Liver (tissue), 9 donors: Measurements from ENCODE around the gene ELL3. TPM values are rescaled to one million over a fixed set of nuclear protein-coding genes. Genes with fewer than 3 reads are reported as not detected.

Source experiments
- DNase-seq: peaks from one replicate; pipeline ENCODE4 v3.0.0-alpha.2; 2017; ENCODE audit warnings: low spot score
- H3K27ac ChIP-seq, 2 donors: one replicate each; pipeline ENCODE4 v1.7.0; 2013; ENCODE audit warnings: inconsistent platforms in 2 of 2, low read length in 2 of 2, control low read depth in 1 of 2, low read depth in 1 of 2, mild to moderate bottlenecking in 1 of 2
- H3K27me3 ChIP-seq, 4 donors: one replicate each; pipeline versions ENCODE4 v1.6.1 to v1.7.0; 2013; ENCODE audit warnings: low read length in 3 of 4, inconsistent platforms in 1 of 4, mild to moderate bottlenecking in 1 of 4, moderate library complexity in 1 of 4; ENCODE audit not compliant: control insufficient read depth in 4 of 4, insufficient read depth in 4 of 4
- H3K36me3 ChIP-seq, 4 donors: one replicate each; pipeline versions ENCODE4 v1.6.1 to v1.7.0; 2013; ENCODE audit warnings: low read length in 3 of 4, mild to moderate bottlenecking in 3 of 4, low read depth in 1 of 4, moderate library complexity in 1 of 4; ENCODE audit not compliant: control insufficient read depth in 4 of 4, insufficient read depth in 3 of 4
- H3K4me1 ChIP-seq, 4 donors: one replicate each; pipeline versions ENCODE4 v1.6.1 to v1.7.0; 2013; ENCODE audit warnings: low read length in 3 of 4, mild to moderate bottlenecking in 3 of 4, moderate library complexity in 1 of 4; ENCODE audit not compliant: control insufficient read depth in 4 of 4, insufficient read depth in 4 of 4
- H3K4me3 ChIP-seq, 3 donors: one replicate each; pipeline versions ENCODE4 v1.6.1 to v1.7.0; 2013; ENCODE audit warnings: low read length in 3 of 3, control low read depth in 1 of 3, low read depth in 1 of 3, mild to moderate bottlenecking in 1 of 3
- H3K9ac ChIP-seq, 2 donors: one replicate each; pipeline ENCODE4 v1.7.0; 2013; ENCODE audit warnings: low read length in 2 of 2, mild to moderate bottlenecking in 2 of 2, moderate library complexity in 2 of 2, control low read depth in 1 of 2, low read depth in 1 of 2
- H3K9me3 ChIP-seq, 4 donors: one replicate each; pipeline versions ENCODE4 v1.6.1 to v1.7.0; 2013; ENCODE audit warnings: low read length in 3 of 4; ENCODE audit not compliant: control insufficient read depth in 4 of 4
- EGR1 ChIP-seq, 2 donors: IDR thresholded peaks; 2 replicates each; pipeline ENCODE4 v1.6.1; 2016 to 2018; ENCODE audit warnings: antibody characterized with exemption in 2 of 2, low read depth in 2 of 2
- FOXA1 ChIP-seq: IDR thresholded peaks from 2 replicates; pipeline ENCODE4 v1.6.1; 2016; ENCODE audit warnings: antibody characterized with exemption
- FOXA2 ChIP-seq: IDR thresholded peaks from 2 replicates; pipeline ENCODE4 v1.6.1; 2016; ENCODE audit warnings: antibody characterized with exemption
- GABPA ChIP-seq, 2 donors: IDR thresholded peaks in 1 of 2; conservative IDR thresholded peaks in 1 of 2; 2 replicates each; pipeline ENCODE4 v1.6.1; 2016; ENCODE audit warnings: antibody characterized with exemption in 2 of 2, mild to moderate bottlenecking in 1 of 2, moderate library complexity in 1 of 2
- HNF4G ChIP-seq: IDR thresholded peaks from 2 replicates; pipeline ENCODE4 v1.6.1; 2016; ENCODE audit warnings: antibody characterized with exemption
- JUND ChIP-seq, 2 donors: IDR thresholded peaks; 2 replicates each; pipeline ENCODE4 v1.6.1; 2016; ENCODE audit warnings: antibody characterized with exemption in 2 of 2
- NR2F2 ChIP-seq: IDR thresholded peaks from 2 replicates; pipeline ENCODE4 v1.6.1; 2016; ENCODE audit warnings: antibody characterized with exemption
- RAD21 ChIP-seq, 2 donors: IDR thresholded peaks; 2 replicates each; pipeline ENCODE4 v1.6.1; 2016; ENCODE audit warnings: antibody characterized with exemption in 2 of 2, mild to moderate bottlenecking in 2 of 2
- RXRA ChIP-seq, 2 donors: IDR thresholded peaks; 2 replicates each; pipeline ENCODE4 v1.6.1; 2017 to 2018; ENCODE audit warnings: antibody characterized with exemption in 2 of 2, mild to moderate bottlenecking in 1 of 2
- SP1 ChIP-seq: IDR thresholded peaks from 2 replicates; pipeline ENCODE4 v1.6.1; 2018; ENCODE audit warnings: antibody characterized with exemption, mild to moderate bottlenecking
- TAF1 ChIP-seq: conservative IDR thresholded peaks from 2 replicates; pipeline ENCODE4 v1.6.1; 2016; ENCODE audit warnings: antibody characterized with exemption, mild to moderate bottlenecking
- YY1 ChIP-seq: IDR thresholded peaks from 2 replicates; pipeline ENCODE4 v1.6.1; 2016; ENCODE audit warnings: antibody characterized with exemption, mild to moderate bottlenecking
- WGBS: extraction: QIAGEN DNeasy Blood & Tissue Kit; methylation state at CpG from one replicate; pipeline ENCODE4 v1.1.7; 2013; 5-methylcytosine and 5-hydroxymethylcytosine counted together
- polyA plus RNA-seq, 2 donors: library from polyadenylated mRNA; stranded (reverse) in 1 of 2; unstranded in 1 of 2; fragments of 200-250 nt in 1 of 2; fragments of >200 nt in 1 of 2; fragmentation: Nextera tagmentation in 1 of 2; extraction: Ambion mirVana in 1 of 2; gene quantifications; one replicate each; pipeline versions ENCODE4 v1.2.1 to v1.2.3, GENCODE V29; 2013 to 2015
- total RNA-seq, 2 donors: library from RNA; depleted of rRNA; stranded (reverse); fragments of >200 nt; gene quantifications; one replicate each; pipeline ENCODE4 v1.2.3, GENCODE V29; 2014
- TF ChIP-seq, protein P1 (sequence below): IDR thresholded peaks from 2 replicates; pipeline ENCODE4 v1.6.1; 2016; ENCODE audit warnings: antibody characterized with exemption
- TF ChIP-seq, protein P2 (sequence below): IDR thresholded peaks from 2 replicates; pipeline ENCODE4 v1.6.1; 2016; ENCODE audit warnings: antibody characterized with exemption, mild to moderate bottlenecking
- TF ChIP-seq, protein P3 (sequence below): IDR thresholded peaks from 2 replicates; pipeline ENCODE4 v1.6.1; 2016; ENCODE audit warnings: antibody characterized with exemption
- TF ChIP-seq, protein P4 (sequence below): IDR thresholded peaks from 2 replicates; pipeline ENCODE4 v1.6.1; 2016; ENCODE audit warnings: antibody characterized with exemption
- TF ChIP-seq, protein P5 (sequence below): fragments of 150-350 bp; IDR thresholded peaks from 2 replicates; pipeline ENCODE4 v1.5.1; 2017; ENCODE audit warnings: improper control_type of control experiment, low read depth, low read length; ENCODE audit not compliant: missing input control
- donor health status: healthy.
- donor health status: healthy.
- donor health status: healthy.
- donor health status: healthy.
- donor health status: healthy.

Gene ELL3
- total and polyA plus RNA-seq, 4 donors = 0.74 to 1.4 (median 0.90) TPM

DNA sequence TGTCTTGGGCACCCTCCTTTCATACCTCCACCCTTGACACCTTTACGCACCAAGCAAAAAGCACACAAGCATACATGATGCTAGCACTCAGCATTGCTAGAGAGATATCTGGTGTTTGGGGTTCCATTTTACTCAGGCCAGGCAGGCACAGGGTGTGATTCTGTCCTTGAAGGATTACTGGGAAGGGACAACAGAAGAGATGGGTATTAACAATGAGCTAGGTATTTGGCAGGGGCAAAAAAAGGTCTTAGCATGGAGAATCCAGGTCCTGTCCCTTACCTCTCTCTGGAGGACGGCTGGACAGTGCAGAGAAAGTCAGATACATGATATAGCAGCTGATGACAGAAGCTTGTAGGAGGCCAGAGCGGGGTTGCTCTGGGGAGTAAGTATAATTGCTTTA is 19.8 kb upstream of the ELL3 start:
- Histone ChIP-seq H3K9ac (no peak overlapping the region), H3K9me3 (no peaks in the 10 kb centered on the region), H3K4me3 (no peak overlapping the region), H3K36me3 (peaks cover 0 to 24% (median 19%) of the 10 kb centered on the region in 4 donors), H3K27ac (no peak overlapping the region), H3K27me3 (no peaks in the 10 kb centered on the region), H3K4me1 (peaks cover 3 to 24% (median 17%) of the 10 kb centered on the region in 4 donors)
- WGBS = 98% methylated on average over 3 of the region's 3 CpGs
- no peak for DNase-seq
- TF ChIP-seq SP1 (no peak), RAD21 (IDR thresholded peaks at IDR 0.05) (no peak), YY1 (no peak), RXRA (IDR thresholded peaks at IDR 0.05) (no peak), FOXA2 (no peak), TAF1 (no peak), GABPA (IDR thresholded peaks at IDR 0.05 in 1 of 2, conservative IDR thresholded peaks at IDR 0.05 in 1 of 2) (no peak), NR2F2 (no peak), EGR1 (IDR thresholded peaks at IDR 0.05; ENCODE audit: low read depth in 2 of 2) (no peak)
- TF ChIP-seq, protein P1, sequence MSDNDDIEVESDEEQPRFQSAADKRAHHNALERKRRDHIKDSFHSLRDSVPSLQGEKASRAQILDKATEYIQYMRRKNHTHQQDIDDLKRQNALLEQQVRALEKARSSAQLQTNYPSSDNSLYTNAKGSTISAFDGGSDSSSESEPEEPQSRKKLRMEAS = no peak

DNA sequence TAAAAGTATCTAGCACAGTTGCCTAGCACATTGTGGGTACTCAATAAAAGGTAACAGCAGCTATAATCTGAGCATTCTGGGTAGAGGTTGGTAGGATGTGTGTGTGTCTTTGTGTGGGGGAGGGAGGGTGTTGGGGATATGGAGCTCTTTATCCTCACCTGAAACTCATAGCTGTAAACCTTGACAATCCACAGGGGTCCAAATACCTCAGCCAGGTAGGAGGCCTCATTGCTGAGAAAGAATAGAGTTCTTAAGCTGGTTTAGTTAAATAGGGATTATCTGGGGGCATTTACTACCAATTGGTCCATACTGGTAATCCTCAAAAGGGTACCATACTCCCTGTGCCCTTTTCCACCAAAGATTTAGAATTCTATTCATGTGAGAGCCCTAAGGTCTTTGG is 19.2 kb upstream of the ELL3 start:
- no peak overlapping the region for H3K4me3 ChIP-seq
- H3K9me3 ChIP-seq = no peaks in the 10 kb centered on the region
- H3K9ac ChIP-seq = no peak overlapping the region
- H3K4me1 ChIP-seq = peaks cover 3 to 21% (median 13%) of the 10 kb centered on the region in 4 donors
- no peaks in the 10 kb centered on the region for H3K27me3 ChIP-seq
- TF ChIP-seq, protein P2, sequence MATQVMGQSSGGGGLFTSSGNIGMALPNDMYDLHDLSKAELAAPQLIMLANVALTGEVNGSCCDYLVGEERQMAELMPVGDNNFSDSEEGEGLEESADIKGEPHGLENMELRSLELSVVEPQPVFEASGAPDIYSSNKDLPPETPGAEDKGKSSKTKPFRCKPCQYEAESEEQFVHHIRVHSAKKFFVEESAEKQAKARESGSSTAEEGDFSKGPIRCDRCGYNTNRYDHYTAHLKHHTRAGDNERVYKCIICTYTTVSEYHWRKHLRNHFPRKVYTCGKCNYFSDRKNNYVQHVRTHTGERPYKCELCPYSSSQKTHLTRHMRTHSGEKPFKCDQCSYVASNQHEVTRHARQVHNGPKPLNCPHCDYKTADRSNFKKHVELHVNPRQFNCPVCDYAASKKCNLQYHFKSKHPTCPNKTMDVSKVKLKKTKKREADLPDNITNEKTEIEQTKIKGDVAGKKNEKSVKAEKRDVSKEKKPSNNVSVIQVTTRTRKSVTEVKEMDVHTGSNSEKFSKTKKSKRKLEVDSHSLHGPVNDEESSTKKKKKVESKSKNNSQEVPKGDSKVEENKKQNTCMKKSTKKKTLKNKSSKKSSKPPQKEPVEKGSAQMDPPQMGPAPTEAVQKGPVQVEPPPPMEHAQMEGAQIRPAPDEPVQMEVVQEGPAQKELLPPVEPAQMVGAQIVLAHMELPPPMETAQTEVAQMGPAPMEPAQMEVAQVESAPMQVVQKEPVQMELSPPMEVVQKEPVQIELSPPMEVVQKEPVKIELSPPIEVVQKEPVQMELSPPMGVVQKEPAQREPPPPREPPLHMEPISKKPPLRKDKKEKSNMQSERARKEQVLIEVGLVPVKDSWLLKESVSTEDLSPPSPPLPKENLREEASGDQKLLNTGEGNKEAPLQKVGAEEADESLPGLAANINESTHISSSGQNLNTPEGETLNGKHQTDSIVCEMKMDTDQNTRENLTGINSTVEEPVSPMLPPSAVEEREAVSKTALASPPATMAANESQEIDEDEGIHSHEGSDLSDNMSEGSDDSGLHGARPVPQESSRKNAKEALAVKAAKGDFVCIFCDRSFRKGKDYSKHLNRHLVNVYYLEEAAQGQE = no peak
- TF ChIP-seq SP1 = no peak
- TF ChIP-seq RXRA (IDR thresholded peaks at IDR 0.05) = no peak
- TF ChIP-seq, protein P3, sequence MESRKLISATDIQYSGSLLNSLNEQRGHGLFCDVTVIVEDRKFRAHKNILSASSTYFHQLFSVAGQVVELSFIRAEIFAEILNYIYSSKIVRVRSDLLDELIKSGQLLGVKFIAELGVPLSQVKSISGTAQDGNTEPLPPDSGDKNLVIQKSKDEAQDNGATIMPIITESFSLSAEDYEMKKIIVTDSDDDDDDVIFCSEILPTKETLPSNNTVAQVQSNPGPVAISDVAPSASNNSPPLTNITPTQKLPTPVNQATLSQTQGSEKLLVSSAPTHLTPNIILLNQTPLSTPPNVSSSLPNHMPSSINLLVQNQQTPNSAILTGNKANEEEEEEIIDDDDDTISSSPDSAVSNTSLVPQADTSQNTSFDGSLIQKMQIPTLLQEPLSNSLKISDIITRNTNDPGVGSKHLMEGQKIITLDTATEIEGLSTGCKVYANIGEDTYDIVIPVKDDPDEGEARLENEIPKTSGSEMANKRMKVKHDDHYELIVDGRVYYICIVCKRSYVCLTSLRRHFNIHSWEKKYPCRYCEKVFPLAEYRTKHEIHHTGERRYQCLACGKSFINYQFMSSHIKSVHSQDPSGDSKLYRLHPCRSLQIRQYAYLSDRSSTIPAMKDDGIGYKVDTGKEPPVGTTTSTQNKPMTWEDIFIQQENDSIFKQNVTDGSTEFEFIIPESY = no peak
- TF ChIP-seq, protein P4, sequence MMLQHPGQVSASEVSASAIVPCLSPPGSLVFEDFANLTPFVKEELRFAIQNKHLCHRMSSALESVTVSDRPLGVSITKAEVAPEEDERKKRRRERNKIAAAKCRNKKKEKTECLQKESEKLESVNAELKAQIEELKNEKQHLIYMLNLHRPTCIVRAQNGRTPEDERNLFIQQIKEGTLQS = no peak
- H3K27ac ChIP-seq = no peak overlapping the region
- peaks cover 0 to 24% (median 19%) of the 10 kb centered on the region in 4 donors for H3K36me3 ChIP-seq
- DNase-seq = no peak

DNA sequence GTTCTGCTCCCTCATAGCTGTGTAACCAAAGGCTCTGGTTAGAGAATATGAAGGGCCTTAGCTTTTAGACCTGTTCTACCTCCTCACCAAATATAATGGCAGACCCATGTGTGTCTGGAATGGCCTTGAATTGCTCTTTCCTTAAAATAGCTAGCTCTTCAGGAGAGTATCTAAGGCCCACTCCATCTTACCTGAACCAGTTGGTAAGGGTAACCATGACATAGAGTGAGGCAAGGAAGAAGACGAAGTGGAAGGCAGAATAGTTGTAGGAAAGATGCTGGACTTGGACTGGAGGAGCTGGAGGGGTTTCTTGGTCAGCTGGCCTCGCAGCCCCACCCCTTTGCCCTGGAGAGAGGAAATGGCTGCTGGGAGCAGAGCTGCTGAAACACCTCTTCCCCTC is 18.4 kb upstream of the ELL3 start:
- Histone ChIP-seq H3K4me1 (peaks cover 3 to 21% (median 13%) of the 10 kb centered on the region in 4 donors), H3K36me3 (peaks cover 0 to 24% (median 19%) of the 10 kb centered on the region in 4 donors), H3K27me3 (no peaks in the 10 kb centered on the region), H3K9me3 (no peaks in the 10 kb centered on the region), H3K9ac (no peak overlapping the region), H3K27ac (no peak overlapping the region), H3K4me3 (no peak overlapping the region)
- WGBS = 88% methylated on average over 2 of the region's 2 CpGs
- no peak for DNase-seq
- TF ChIP-seq, protein P5, sequence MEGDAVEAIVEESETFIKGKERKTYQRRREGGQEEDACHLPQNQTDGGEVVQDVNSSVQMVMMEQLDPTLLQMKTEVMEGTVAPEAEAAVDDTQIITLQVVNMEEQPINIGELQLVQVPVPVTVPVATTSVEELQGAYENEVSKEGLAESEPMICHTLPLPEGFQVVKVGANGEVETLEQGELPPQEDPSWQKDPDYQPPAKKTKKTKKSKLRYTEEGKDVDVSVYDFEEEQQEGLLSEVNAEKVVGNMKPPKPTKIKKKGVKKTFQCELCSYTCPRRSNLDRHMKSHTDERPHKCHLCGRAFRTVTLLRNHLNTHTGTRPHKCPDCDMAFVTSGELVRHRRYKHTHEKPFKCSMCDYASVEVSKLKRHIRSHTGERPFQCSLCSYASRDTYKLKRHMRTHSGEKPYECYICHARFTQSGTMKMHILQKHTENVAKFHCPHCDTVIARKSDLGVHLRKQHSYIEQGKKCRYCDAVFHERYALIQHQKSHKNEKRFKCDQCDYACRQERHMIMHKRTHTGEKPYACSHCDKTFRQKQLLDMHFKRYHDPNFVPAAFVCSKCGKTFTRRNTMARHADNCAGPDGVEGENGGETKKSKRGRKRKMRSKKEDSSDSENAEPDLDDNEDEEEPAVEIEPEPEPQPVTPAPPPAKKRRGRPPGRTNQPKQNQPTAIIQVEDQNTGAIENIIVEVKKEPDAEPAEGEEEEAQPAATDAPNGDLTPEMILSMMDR = no peak
- no peak for TF ChIP-seq RXRA (IDR thresholded peaks at IDR 0.05)
- TF ChIP-seq JUND (IDR thresholded peaks at IDR 0.05) = no peak
- TF ChIP-seq NR2F2 = no peak
- no peak for TF ChIP-seq EGR1 (IDR thresholded peaks at IDR 0.05; ENCODE audit: low read depth in 2 of 2)
- TF ChIP-seq YY1 = no peak
- TF ChIP-seq FOXA1 = no peak
- TF ChIP-seq, protein P2 = no peak
- TF ChIP-seq, protein P4 = no peak
- no peak for TF ChIP-seq HNF4G
